Measurements from ENCODE around the gene PLCXD3. TPM values are rescaled to one million over a fixed set of nuclear protein-coding genes. Genes with fewer than 3 reads are reported as not detected.

Gene PLCXD3
- total and polyA plus RNA-seq, 2 of the 8 experiments (the other 6 are each of a cell fraction or from before 2014, with no cell fraction given): 0.03 to 0.07 TPM

DNA sequence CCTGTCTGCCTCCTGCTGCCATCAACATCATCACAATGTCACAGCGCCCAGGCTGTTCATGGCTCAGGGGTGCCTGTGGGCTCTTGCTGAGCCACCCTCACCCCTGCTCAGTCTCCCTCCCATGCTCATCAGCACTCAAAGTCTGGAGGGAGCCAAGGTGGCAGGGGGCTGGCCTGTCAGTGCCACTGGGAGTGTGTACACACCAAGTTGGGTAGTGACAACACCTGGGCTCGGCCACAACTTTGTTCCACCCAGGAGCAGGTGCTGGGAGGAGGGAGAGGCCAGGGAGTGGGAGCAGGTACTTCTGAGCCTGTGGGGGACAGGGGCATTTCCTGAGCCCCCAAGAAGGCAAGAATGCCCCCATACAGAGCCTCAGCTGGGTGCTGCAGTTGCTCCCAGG lies 219.6 kb downstream of the PLCXD3 start:
- Histone ChIP-seq H2BK5ac (ENCODE audit: low read depth, low read length) (no peak overlapping the region), H4K8ac (ENCODE audit: extremely low read depth, insufficient read depth, low read length) (no peak overlapping the region), H3K23me2 (ENCODE audit: low read depth, low read length) (no peaks in the 10 kb centered on the region), H2AFZ (ENCODE audit: low read length) (no peak overlapping the region), H3K79me1 (ENCODE audit: low read depth, low read length) (no peaks in the 10 kb centered on the region), H3K36me3 (ENCODE audit: control insufficient read depth in 2 of 4, insufficient read depth in 4 of 4, low read length in 3 of 4) (no peaks in the 10 kb centered on the region), H3K18ac (ENCODE audit: extremely low read depth, low read length) (no peak overlapping the region), H3K4me3 (ENCODE audit: extremely low read depth in 1 of 4, insufficient read depth in 2 of 4, low read depth in 3 of 4, low read length in 4 of 4) (no peak overlapping the region), H2AK5ac (ENCODE audit: low read depth, low read length) (no peak overlapping the region), H2BK20ac (ENCODE audit: low read length) (no peak overlapping the region), H4K5ac (ENCODE audit: insufficient read length, low read depth, low read length) (no peak overlapping the region), H3K14ac (ENCODE audit: insufficient read length) (no peak overlapping the region), H3K4me2 (ENCODE audit: insufficient read depth in 1 of 2, low read depth in 2 of 2, low read length in 2 of 2) (no peak overlapping the region), H2BK15ac (ENCODE audit: low read length) (no peak overlapping the region), H4K20me1 (replicated peaks in 1 of 2; ENCODE audit: control insufficient read depth in 1 of 2, insufficient read depth in 2 of 2, low read length in 2 of 2) (no peaks in the 10 kb centered on the region), H4K91ac (replicated peaks; ENCODE audit: insufficient read length, low read length) (no peak overlapping the region), H3K9me3 (ENCODE audit: insufficient read depth in 2 of 2, low read depth in 1 of 2, low read length in 1 of 2) (peaks cover 13% of the 10 kb centered on the region in 2 experiments; a peak in 3 of 4 replicates), H3K23ac (ENCODE audit: insufficient read length) (no peak overlapping the region), H3K79me2 (ENCODE audit: control insufficient read depth in 1 of 2, insufficient read depth in 2 of 2, low read length in 2 of 2) (no peaks in the 10 kb centered on the region), H3K27ac (ENCODE audit: low read depth, low read length) (no peak overlapping the region), H2BK12ac (ENCODE audit: low read depth, low read length) (no peak overlapping the region), H3K56ac (replicated peaks; ENCODE audit: insufficient read length, low read depth, low read length) (no peak overlapping the region), H3K4ac (replicated peaks; ENCODE audit: insufficient read length, low read depth, low read length) (no peak overlapping the region), H3K4me1 (replicated peaks in 1 of 4; ENCODE audit: control insufficient read depth in 3 of 4, insufficient read depth in 4 of 4, low read length in 3 of 4) (peaks cover 0 to 3% (median under 1%) of the 10 kb centered on the region in 4 experiments; a peak in 3 of 7 replicates), H3K9ac (replicated peaks in 1 of 4; ENCODE audit: extremely low read depth in 1 of 4, low read depth in 3 of 4, low read length in 3 of 4) (no peak overlapping the region), H2BK120ac (replicated peaks; ENCODE audit: low read depth, low read length) (no peak overlapping the region), H3K27me3 (replicated peaks in 1 of 4; ENCODE audit: control insufficient read depth in 3 of 4, extremely low read depth in 1 of 4, insufficient read depth in 3 of 4, low read length in 3 of 4) (no peaks in the 10 kb centered on the region)
- TF ChIP-seq RAD21 (IDR thresholded peaks at IDR 0.05 in 1 of 2, conservative IDR thresholded peaks at IDR 0.05 in 1 of 2; ENCODE audit: low read depth in 2 of 2, low read length in 2 of 2) (no peak), RXRA (IDR thresholded peaks at IDR 0.05; ENCODE audit: insufficient read depth, low read depth, low read length) (no peak), SRF (IDR thresholded peaks at IDR 0.05; ENCODE audit: low read depth, low read length) (no peak), ASH2L (IDR thresholded peaks at IDR 0.05; ENCODE audit: low read length) (no peak), ZNF274 (IDR thresholded peaks at IDR 0.05; ENCODE audit: borderline replicate concordance, extremely low read depth, low read length) (no peak), HDAC2 (IDR thresholded peaks at IDR 0.05; ENCODE audit: borderline replicate concordance in 1 of 2, low read depth in 2 of 2, low read length in 2 of 2) (no peak), CHD1 (IDR thresholded peaks at IDR 0.05; ENCODE audit: low read depth, low read length) (no peak), NANOG (IDR thresholded peaks at IDR 0.05; ENCODE audit: insufficient read depth, low read depth, low read length, poor library complexity, severe bottlenecking) (no peak), SIN3A (conservative IDR thresholded peaks at IDR 0.05 in 1 of 2, IDR thresholded peaks at IDR 0.05 in 1 of 2; ENCODE audit: low read depth in 1 of 2, low read length in 2 of 2) (no peak)
- 100% methylated on average over 1 of the region's 2 CpGs; no CpG with 5 or more reads in 1 of the 2 experiments for WGBS, 2 experiments (ENCODE audit: extremely low coverage in 1 of 2, insufficient coverage in 1 of 2, insufficient read length in 1 of 2, insufficient replicate concordance in 2 of 2, low coverage in 1 of 2, low lambda C conversion rate in 2 of 2, missing lambda C conversion rate in 1 of 2)
- CTCF ChIA-PET (ENCODE audit: partially characterized antibody): interaction anchor here (2.0 kb wide), 1 partner anchor 21 kb away, joined by 6 read pairs; no protein-coding TSS in a partner anchor
- POLR2A ChIA-PET (ENCODE audit: partially characterized antibody): no interaction called here
- DNase-seq (ENCODE audit: low read depth in 1 of 2, low spot score in 2 of 2): no peak
- FAIRE-seq: no peak
